Gastroesophageal sphincter (tissue), 4 donors: Measurements from ENCODE around the gene ADRA2C. TPM values are rescaled to one million over a fixed set of nuclear protein-coding genes. Genes with fewer than 3 reads are reported as not detected.

Source experiments
- ATAC-seq: fragments of 150-250 bp; one replicate; pipeline ENCODE4 v1.9.1; 2016; ENCODE audit warnings: mild to moderate bottlenecking, moderate library complexity
- H3K27ac ChIP-seq, 4 donors: fragments of 200-600 bp; sonication (generic) in 3 of 4; 1 replicate in 3 of 4; 2 replicates in 1 of 4; pipeline ENCODE4 v1.5.1; 2016 to 2019
- H3K27me3 ChIP-seq: fragments of 200-600 bp; sonication (generic); one replicate; pipeline ENCODE4 v1.5.1; 2019
- H3K36me3 ChIP-seq, 2 donors: fragments of 200-600 bp; sonication (generic); one replicate each; pipeline ENCODE4 v1.5.1; 2019; ENCODE audit warnings: control low read depth in 1 of 2
- H3K4me1 ChIP-seq, 3 donors: fragments of 200-600 bp; sonication (generic); 1 replicate in 2 of 3; 2 replicates in 1 of 3; pipeline ENCODE4 v1.5.1; 2016 to 2019; ENCODE audit warnings: control low read depth in 2 of 3
- H3K4me3 ChIP-seq, 2 donors: fragments of 200-600 bp; sonication (generic); one replicate each; pipeline ENCODE4 v1.5.1; 2019; ENCODE audit warnings: mild to moderate bottlenecking in 1 of 2, moderate library complexity in 1 of 2
- H3K9me3 ChIP-seq, 3 donors: fragments of 200-600 bp; sonication (generic); one replicate each; pipeline ENCODE4 v1.5.1; 2017 to 2019; ENCODE audit warnings: control low read depth in 2 of 3
- CTCF ChIP-seq, 4 experiments: fragments of 200-600 bp in 2 of 4; fragments of 450-650 bp in 2 of 4; sonication (generic) in 1 of 4; IDR thresholded peaks; one replicate each; pipeline ENCODE4 v1.5.1; 2017 to 2019; ENCODE audit warnings: antibody characterized with exemption in 4 of 4, mild to moderate bottlenecking in 2 of 4, moderate library complexity in 2 of 4
- EP300 ChIP-seq: sonication (generic); formaldehyde crosslinking; IDR thresholded peaks from one replicate; pipeline ENCODE4 v1.6.1; 2017; ENCODE audit warnings: antibody characterized with exemption, mild to moderate bottlenecking
- POLR2A ChIP-seq, 2 donors: fragments of 450-650 bp; IDR thresholded peaks; one replicate each; pipeline ENCODE4 v1.6.1; 2017; ENCODE audit warnings: antibody characterized with exemption in 2 of 2, mild to moderate bottlenecking in 2 of 2, moderate library complexity in 1 of 2
- POLR2AphosphoS5 ChIP-seq: sonication (generic); formaldehyde crosslinking; IDR thresholded peaks from one replicate; pipeline ENCODE4 v1.6.1; 2017; ENCODE audit warnings: antibody characterized with exemption
- WGBS, 2 donors: methylation state at CpG; one replicate each; pipeline ENCODE4 v1.1.5; 2018; ENCODE audit warnings: low coverage in 1 of 2; 5-methylcytosine and 5-hydroxymethylcytosine counted together
- total RNA-seq, 4 donors: library from RNA; depleted of rRNA; stranded (reverse); fragments of >200 nt; gene quantifications; one replicate each; pipeline ENCODE4 v1.1.0, GENCODE V29; 2016

The ADRA2C gene
- total RNA-seq, 4 donors from 2014 or later = 1.2 to 26.5 (median 6.1) TPM

- peaks cover 100% of the 10 kb centered on the region for H3K27me3 ChIP-seq
- 68 to 81% methylated on average over 14 to 30 of the region's 32 CpGs for WGBS, 2 donors
Observed at GRCh38 chr4:3745886-3746656, 20.1 kb upstream of the ADRA2C start.

GRCh38 chr4:3746701-3747580 is 19.2 kb upstream of the ADRA2C start:
- no peak overlapping the region for H3K27ac ChIP-seq
- no peak for TF ChIP-seq POLR2A (IDR thresholded peaks at IDR 0.05)
- TF ChIP-seq POLR2AphosphoS5 = peak; percentile 31

More at GRCh38 chr4:3745886-3746656, 20.1 kb upstream of the ADRA2C start:
- no peak for ATAC-seq
- H3K27ac ChIP-seq = no peak overlapping the region
- no peaks in the 10 kb centered on the region for H3K36me3 ChIP-seq
- H3K4me1 ChIP-seq = peaks cover 0 to 7% (median 0%) of the 10 kb centered on the region in 3 donors
- H3K4me3 ChIP-seq = no peak overlapping the region
- TF ChIP-seq POLR2A (IDR thresholded peaks at IDR 0.05) (no peak), CTCF (IDR thresholded peaks at IDR 0.05) (no peak), EP300 (no peak), POLR2AphosphoS5 (no peak)
- H3K9me3 ChIP-seq = peaks cover 0 to 13% (median 0%) of the 10 kb centered on the region in 3 donors

GRCh38 chr4:3747581-3747904 is 18.6 kb upstream of the ADRA2C start:
- no peak for ATAC-seq
- peaks cover 100% of the 10 kb centered on the region for H3K27me3 ChIP-seq
- H3K36me3 ChIP-seq = no peaks in the 10 kb centered on the region
- H3K9me3 ChIP-seq = peaks cover 0 to 8% (median 0%) of the 10 kb centered on the region in 3 donors
- H3K27ac ChIP-seq = no peak overlapping the region
- no peak overlapping the region for H3K4me3 ChIP-seq
- TF ChIP-seq POLR2A (IDR thresholded peaks at IDR 0.05) = no peak
- peak in 1 of 4 experiments; percentile 55 for TF ChIP-seq CTCF (IDR thresholded peaks at IDR 0.05)
- peaks cover 0 to 7% (median 0%) of the 10 kb centered on the region in 3 donors for H3K4me1 ChIP-seq
- WGBS, 2 donors = 8 to 10% methylated on average over 10 of the region's 16 CpGs

More at GRCh38 chr4:3746701-3747580, 19.2 kb upstream of the ADRA2C start:
- peaks cover 0 to 13% (median 0%) of the 10 kb centered on the region in 3 donors for H3K9me3 ChIP-seq
- H3K4me1 ChIP-seq = peaks cover 0 to 7% (median 0%) of the 10 kb centered on the region in 3 donors
- H3K36me3 ChIP-seq = no peaks in the 10 kb centered on the region
- ATAC-seq = no peak
- H3K27me3 ChIP-seq = peaks cover 100% of the 10 kb centered on the region
- 76 to 84% methylated on average over 14 to 21 of the region's 23 CpGs for WGBS, 2 donors
- no peak overlapping the region for H3K4me3 ChIP-seq

GRCh38 chr4:3748136-3748898 is 17.9 kb upstream of the ADRA2C start:
- Histone ChIP-seq H3K9me3 (no peaks in the 10 kb centered on the region), H3K4me3 (no peak overlapping the region), H3K27me3 (peaks cover 100% of the 10 kb centered on the region), H3K27ac (no peak overlapping the region), H3K4me1 (peaks cover 0 to 7% (median 0%) of the 10 kb centered on the region in 3 donors), H3K36me3 (no peaks in the 10 kb centered on the region)
- ATAC-seq = no peak
- 55 to 60% methylated on average over 13 to 17 of the region's 17 CpGs for WGBS, 2 donors
- no peak for TF ChIP-seq POLR2AphosphoS5
- TF ChIP-seq CTCF (IDR thresholded peaks at IDR 0.05) = no peak
- no peak for TF ChIP-seq POLR2A (IDR thresholded peaks at IDR 0.05)
- no peak for TF ChIP-seq EP300

GRCh38 chr4:3749081-3749480 is 17.1 kb upstream of the ADRA2C start:
- Histone ChIP-seq H3K27me3 (peaks cover 100% of the 10 kb centered on the region), H3K36me3 (no peaks in the 10 kb centered on the region), H3K9me3 (no peaks in the 10 kb centered on the region), H3K4me1 (peaks cover 0 to 7% (median 0%) of the 10 kb centered on the region in 3 donors), H3K4me3 (no peak overlapping the region), H3K27ac (no peak overlapping the region)
- TF ChIP-seq POLR2AphosphoS5 (no peak), EP300 (no peak), POLR2A (IDR thresholded peaks at IDR 0.05) (no peak), CTCF (IDR thresholded peaks at IDR 0.05) (no peak)
- no peak for ATAC-seq
- 50% methylated on average over 1 of the region's 12 CpGs; no CpG with 5 or more reads in 1 of the 2 donors for WGBS, 2 donors
